Measurements from ENCODE around the gene QKI. TPM values are rescaled to one million over a fixed set of nuclear protein-coding genes. Genes with fewer than 3 reads are reported as not detected.

The QKI gene
- total and polyA plus RNA-seq, 8 donors = 8.0 to 261 (median 32.2) TPM

- peaks cover 8 to 35% (median 12%) of the 10 kb centered on the region in 4 donors for H3K4me1 ChIP-seq
- no peak for DNase-seq
- intact Hi-C loops (cut with DNase I; ENCODE audit: low total_unique reads) = no loop called here
- H3K27ac ChIP-seq = peak overlapping the region in 4 of 5 donors; percentile 79 to 87 (median 84)
- H3K27me3 ChIP-seq = no peaks in the 10 kb centered on the region
- H3K9me3 ChIP-seq = no peaks in the 10 kb centered on the region
- no peaks in the 10 kb centered on the region for H3K36me3 ChIP-seq
- TF ChIP-seq CTCF (IDR thresholded peaks at IDR 0.05) (no peak), EP300 (IDR thresholded peaks at IDR 0.05) (no peak), POLR2A (IDR thresholded peaks at IDR 0.05) (no peak), POLR2AphosphoS5 (IDR thresholded peaks at IDR 0.05) (no peak)
- H3K4me3 ChIP-seq = peak overlapping the region; percentile 27 to 38 (median 32)
- 49 to 62% (median 51%) methylated on average over 1 of the region's 1 CpG for WGBS, 5 donors
These were observed 8.2 kb upstream of the QKI start for GRCh38 chr6:163406366-163406765.

- Histone ChIP-seq H3K4me1 (peaks cover 8 to 35% (median 13%) of the 10 kb centered on the region in 4 donors), H3K9me3 (no peaks in the 10 kb centered on the region), H3K36me3 (no peaks in the 10 kb centered on the region), H3K27ac (peak overlapping the region in 3 of 5 donors; percentile 79 to 87 (median 82)), H3K27me3 (no peaks in the 10 kb centered on the region), H3K4me3 (no peak overlapping the region)
- DNase-seq = no peak
- intact Hi-C loops (cut with DNase I; ENCODE audit: low total_unique reads) = no loop called here
- 93 to 96% (median 95%) methylated on average over 2 of the region's 2 CpGs for WGBS, 5 donors
- TF ChIP-seq POLR2AphosphoS5 (IDR thresholded peaks at IDR 0.05) = no peak
- TF ChIP-seq EP300 (IDR thresholded peaks at IDR 0.05) = no peak
- no peak for TF ChIP-seq POLR2A (IDR thresholded peaks at IDR 0.05)
- TF ChIP-seq CTCF (IDR thresholded peaks at IDR 0.05) = no peak
These were observed 7.7 kb upstream of the QKI start for GRCh38 chr6:163406830-163407229.

- Histone ChIP-seq H3K36me3 (no peaks in the 10 kb centered on the region), H3K27ac (no peak overlapping the region), H3K9me3 (no peaks in the 10 kb centered on the region), H3K4me1 (peaks cover 8 to 42% (median 18%) of the 10 kb centered on the region in 4 donors), H3K4me3 (no peak overlapping the region), H3K27me3 (no peaks in the 10 kb centered on the region)
- no peak for TF ChIP-seq EP300 (IDR thresholded peaks at IDR 0.05)
- 64 to 77% (median 71%) methylated on average over 9 of the region's 9 CpGs for WGBS, 5 donors
- intact Hi-C loops (cut with DNase I; ENCODE audit: low total_unique reads) = no loop called here
- no peak for DNase-seq
These were observed 6.0 kb upstream of the QKI start for GRCh38 chr6:163408352-163408991.

GRCh38 chr6:163409712-163410111 is 4.8 kb upstream of the QKI start:
- DNase-seq = no peak
- 91 to 94% (median 93%) methylated on average over 12 of the region's 12 CpGs for WGBS, 5 donors
- intact Hi-C loops (cut with DNase I; ENCODE audit: low total_unique reads) = no loop called here
- no peak overlapping the region for H3K27ac ChIP-seq
- H3K36me3 ChIP-seq = no peaks in the 10 kb centered on the region
- H3K4me1 ChIP-seq = peaks cover 8 to 37% (median 18%) of the 10 kb centered on the region in 4 donors
- no peaks in the 10 kb centered on the region for H3K27me3 ChIP-seq
- H3K4me3 ChIP-seq = no peak overlapping the region
- H3K9me3 ChIP-seq = no peaks in the 10 kb centered on the region
- TF ChIP-seq POLR2AphosphoS5 (IDR thresholded peaks at IDR 0.05) (no peak), CTCF (IDR thresholded peaks at IDR 0.05) (no peak), EP300 (IDR thresholded peaks at IDR 0.05) (no peak), POLR2A (IDR thresholded peaks at IDR 0.05) (no peak)

GRCh38 chr6:163412341-163412740 is 2.2 kb upstream of the QKI start:
- Histone ChIP-seq H3K4me1 (peaks cover 0 to 17% (median 8%) of the 10 kb centered on the region in 4 donors), H3K36me3 (no peaks in the 10 kb centered on the region), H3K27ac (peak overlapping the region in 4 of 5 donors; percentile 99 to 100 (median 99)), H3K27me3 (no peaks in the 10 kb centered on the region), H3K9me3 (no peaks in the 10 kb centered on the region), H3K4me3 (peak overlapping the region; percentile 78 to 97 (median 96))
- intact Hi-C loops (cut with DNase I; ENCODE audit: low total_unique reads) = no loop called here
- no peak for DNase-seq
- TF ChIP-seq EP300 (IDR thresholded peaks at IDR 0.05) (no peak), POLR2AphosphoS5 (IDR thresholded peaks at IDR 0.05) (no peak), CTCF (IDR thresholded peaks at IDR 0.05) (no peak), POLR2A (IDR thresholded peaks at IDR 0.05) (no peak)
- 24 to 42% (median 32%) methylated on average over 1 of the region's 1 CpG for WGBS, 5 donors
